HG02642 (cell line): ENCODE measurements around the gene DHX34.

Experiments used
- ATAC-seq: cut with Tn5 transposase; IDR thresholded peaks from one replicate; pipeline ENCODE4 v1.9.1; 2021; ENCODE audit warnings: mild to moderate bottlenecking; ENCODE audit not compliant: unreplicated experiment, poor library complexity

The DHX34 gene

GRCh38 chr19:47430041-47430802 lies 81.1 kb downstream of the DHX34 start:
- ATAC-seq, result no peak

GRCh38 chr19:47432091-47432490 lies 83.0 kb downstream of the DHX34 start:
- no peak for ATAC-seq
